Measurements from ENCODE around the gene CEACAM18.
"Not testable (repeated sequence)": the region's sequence is repeated elsewhere in the genome, so short reads cannot be mapped to it uniquely, and the experiment has no call there.

The CEACAM18 gene

DNA sequence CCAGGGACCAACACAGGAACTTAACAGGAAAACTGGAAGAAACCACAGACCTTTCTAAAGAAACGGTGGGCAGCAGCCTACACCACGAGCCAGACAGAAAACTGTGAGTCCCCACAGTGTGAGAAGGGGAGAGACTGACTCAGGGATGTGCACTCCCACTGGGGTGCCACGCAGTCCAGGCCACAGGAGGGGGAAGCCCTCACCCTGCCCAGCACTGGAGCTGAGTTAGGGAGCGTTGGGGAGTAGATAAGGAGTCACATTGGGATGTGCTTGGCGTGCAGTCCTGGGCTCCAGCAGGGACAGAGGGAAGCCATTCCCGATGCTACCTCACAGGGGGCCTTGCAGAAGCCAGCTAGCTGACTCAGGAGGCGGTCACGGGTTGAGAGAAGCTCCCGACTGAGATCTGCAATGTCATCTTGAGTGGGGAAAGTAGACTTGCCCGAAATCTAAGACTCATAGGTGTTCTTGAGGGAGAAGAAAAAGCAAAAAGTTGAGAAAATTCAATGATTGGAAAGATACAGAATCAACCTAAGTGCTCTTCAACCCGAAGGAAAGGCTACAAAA lies 37.4 kb upstream of the CEACAM18 start:
- no peak for DNase-seq (ENCODE audit: extremely low read depth, low read depth)
- TF ChIP-seq, protein P1, sequence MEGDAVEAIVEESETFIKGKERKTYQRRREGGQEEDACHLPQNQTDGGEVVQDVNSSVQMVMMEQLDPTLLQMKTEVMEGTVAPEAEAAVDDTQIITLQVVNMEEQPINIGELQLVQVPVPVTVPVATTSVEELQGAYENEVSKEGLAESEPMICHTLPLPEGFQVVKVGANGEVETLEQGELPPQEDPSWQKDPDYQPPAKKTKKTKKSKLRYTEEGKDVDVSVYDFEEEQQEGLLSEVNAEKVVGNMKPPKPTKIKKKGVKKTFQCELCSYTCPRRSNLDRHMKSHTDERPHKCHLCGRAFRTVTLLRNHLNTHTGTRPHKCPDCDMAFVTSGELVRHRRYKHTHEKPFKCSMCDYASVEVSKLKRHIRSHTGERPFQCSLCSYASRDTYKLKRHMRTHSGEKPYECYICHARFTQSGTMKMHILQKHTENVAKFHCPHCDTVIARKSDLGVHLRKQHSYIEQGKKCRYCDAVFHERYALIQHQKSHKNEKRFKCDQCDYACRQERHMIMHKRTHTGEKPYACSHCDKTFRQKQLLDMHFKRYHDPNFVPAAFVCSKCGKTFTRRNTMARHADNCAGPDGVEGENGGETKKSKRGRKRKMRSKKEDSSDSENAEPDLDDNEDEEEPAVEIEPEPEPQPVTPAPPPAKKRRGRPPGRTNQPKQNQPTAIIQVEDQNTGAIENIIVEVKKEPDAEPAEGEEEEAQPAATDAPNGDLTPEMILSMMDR (IDR thresholded peaks at IDR 0.05; ENCODE audit: low read depth, low read length): no peak

DNA sequence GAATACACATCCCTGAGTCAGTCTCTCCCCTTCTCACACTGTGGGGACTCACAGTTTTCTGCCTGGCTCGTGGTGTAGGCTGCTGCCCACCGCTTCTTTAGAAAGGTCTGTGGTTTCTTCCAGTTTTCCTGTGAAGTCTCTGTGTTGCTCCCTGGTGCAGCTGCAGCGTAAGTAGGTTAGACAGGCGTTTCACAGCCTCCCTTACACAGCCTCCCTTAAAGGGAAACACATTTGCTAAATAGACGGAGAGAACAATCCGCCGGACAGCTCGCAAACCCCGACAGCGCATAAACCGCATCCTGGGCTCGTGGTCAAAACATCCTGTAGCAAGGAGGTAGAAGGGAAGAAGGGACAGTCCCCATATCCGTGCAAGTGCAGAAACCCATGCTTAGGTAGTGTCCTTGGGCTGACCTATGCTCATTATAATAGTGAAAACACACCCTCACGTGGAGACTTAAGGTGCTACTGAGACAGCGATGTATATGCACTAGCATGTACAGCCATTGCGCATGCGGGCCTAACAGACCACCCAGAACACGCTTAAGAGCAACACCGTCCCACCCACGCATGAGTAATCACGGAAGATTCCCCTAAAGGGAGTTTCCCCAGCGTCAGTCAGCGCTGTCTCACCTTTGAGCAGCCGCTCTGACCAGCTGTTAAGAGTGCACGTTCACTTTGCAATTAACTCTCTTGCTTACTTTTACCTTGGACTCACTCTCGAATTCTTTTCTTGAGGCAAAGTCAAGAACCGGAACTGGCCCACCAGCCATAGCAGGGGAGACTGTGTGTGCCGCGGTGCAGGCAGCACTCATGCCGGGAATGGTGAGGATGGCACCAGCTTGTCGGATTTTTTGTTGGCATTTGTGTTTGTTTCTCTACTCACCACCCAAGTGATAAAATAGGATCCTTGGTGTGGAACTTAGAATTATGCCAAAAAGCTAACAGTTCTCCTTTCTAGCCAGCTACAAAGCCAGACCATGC lies 36.6 kb upstream of the CEACAM18 start:
- TF ChIP-seq, protein P1 (IDR thresholded peaks at IDR 0.05; ENCODE audit: low read depth, low read length): no peak
- DNase-seq (ENCODE audit: extremely low read depth, low read depth): no peak

GRCh38 chr19:51447510-51447909 lies 30.8 kb upstream of the CEACAM18 start:
- not testable (repeated sequence) for DNase-seq (ENCODE audit: extremely low read depth, low read depth)

- DNase-seq (ENCODE audit: extremely low read depth, low read depth): no peak
- TF ChIP-seq, protein P1 (IDR thresholded peaks at IDR 0.05; ENCODE audit: low read depth, low read length): no peak
Measured at GRCh38 chr19:51448011-51448410, 30.3 kb upstream of the CEACAM18 start.

- TF ChIP-seq, protein P1 (IDR thresholded peaks at IDR 0.05; ENCODE audit: low read depth, low read length): no peak
- no peak for DNase-seq (ENCODE audit: extremely low read depth, low read depth)
Measured at GRCh38 chr19:51448411-51449016, 29.8 kb upstream of the CEACAM18 start.

DNA sequence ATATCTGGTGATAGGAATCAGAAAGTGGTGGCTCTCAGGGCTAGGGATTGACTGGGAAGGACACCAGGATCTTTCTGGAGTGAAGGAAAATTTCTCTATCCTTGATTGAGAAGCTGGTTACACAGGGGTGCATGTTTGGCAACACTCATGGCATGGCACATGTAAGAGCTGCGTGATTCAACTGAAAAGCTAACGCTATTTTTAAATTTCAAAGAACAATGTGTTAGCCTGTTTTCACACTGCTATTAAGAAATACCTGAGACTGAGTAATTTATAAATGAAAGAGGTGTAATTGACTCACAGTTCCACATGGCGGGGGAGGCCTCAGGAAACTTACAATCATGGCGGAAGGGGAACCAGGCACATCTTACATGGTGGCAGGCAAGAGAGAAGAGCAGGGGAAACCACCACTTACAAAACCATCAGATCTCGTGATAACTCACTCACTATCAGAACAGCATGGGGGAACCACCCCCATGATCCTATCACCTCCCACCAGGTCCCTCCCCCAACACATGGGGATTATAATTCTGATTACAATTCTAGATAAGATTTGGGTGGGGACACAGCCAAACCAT lies 27.5 kb upstream of the CEACAM18 start:
- TF ChIP-seq, protein P1 (IDR thresholded peaks at IDR 0.05; ENCODE audit: low read depth, low read length): no peak
- no peak for DNase-seq (ENCODE audit: extremely low read depth, low read depth)

- no peak for DNase-seq (ENCODE audit: extremely low read depth, low read depth)
- TF ChIP-seq, protein P1 (IDR thresholded peaks at IDR 0.05; ENCODE audit: low read depth, low read length): no peak
Measured at GRCh38 chr19:51456541-51457290, 21.6 kb upstream of the CEACAM18 start.
